Erythroblast (primary cell): ENCODE results near the gene RIPK1.

Experiments
- GATA1 ChIP-seq: IDR thresholded peaks from 2 replicates; pipeline ENCODE4 v1.6.1; 2011; ENCODE audit warnings: low read depth, mild to moderate bottlenecking, control low read depth, low read length, moderate library complexity
- POLR2A ChIP-seq: IDR thresholded peaks from 2 replicates; pipeline ENCODE4 v1.6.1; 2011; ENCODE audit warnings: mild to moderate bottlenecking, low read length

DNA sequence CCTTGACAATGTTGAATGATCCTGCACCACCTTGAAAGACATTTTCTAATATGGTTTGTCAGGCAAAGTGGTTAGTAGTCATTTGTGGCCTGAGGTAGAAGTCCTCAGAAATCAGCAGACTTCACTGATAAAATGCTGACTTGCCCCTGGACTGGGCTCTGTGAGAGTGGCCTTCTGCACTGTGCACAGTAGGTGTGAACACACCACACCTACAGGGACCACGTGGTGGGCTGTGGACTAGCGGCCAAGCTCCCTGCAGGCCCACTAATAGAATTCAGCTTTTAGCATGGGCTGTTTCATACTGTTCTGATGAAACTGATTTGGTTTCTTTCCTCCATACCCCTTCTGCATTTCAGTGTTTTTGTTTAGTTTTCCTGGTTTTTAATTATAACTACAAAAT, 57.5 kb downstream of the RIPK1 start:
- TF ChIP-seq POLR2A (no peak), GATA1 (no peak)
